MM.1S (cell line): ENCODE results near the gene PLCH1.

Source experiments
- CTCF ChIP-seq: fragments of 300-600 bp; sonication (generic); IDR thresholded peaks from 2 replicates; pipeline ENCODE4 v1.5.1; 2016; ENCODE audit warnings: antibody characterized with exemption, low read length, mixed read lengths
- EZH2 ChIP-seq: fragments of 300-600 bp; sonication (generic); optimal IDR thresholded peaks from 2 replicates; pipeline ENCODE3; 2017; ENCODE audit warnings: low read depth, mild to moderate bottlenecking, antibody characterized with exemption, low read length, mixed read lengths

- TF ChIP-seq CTCF (no peak), EZH2 (no peak)
Measured at GRCh38 chr3:155363690-155364070, 381.2 kb downstream of the PLCH1 start.
